Measurements from ENCODE around the gene BMPER. TPM values are rescaled to one million over a fixed set of nuclear protein-coding genes. Genes with fewer than 3 reads are reported as not detected.

Gene BMPER
- total and polyA plus RNA-seq, 2 donors from 2014 or later = 0.60 to 0.80 TPM

DNA sequence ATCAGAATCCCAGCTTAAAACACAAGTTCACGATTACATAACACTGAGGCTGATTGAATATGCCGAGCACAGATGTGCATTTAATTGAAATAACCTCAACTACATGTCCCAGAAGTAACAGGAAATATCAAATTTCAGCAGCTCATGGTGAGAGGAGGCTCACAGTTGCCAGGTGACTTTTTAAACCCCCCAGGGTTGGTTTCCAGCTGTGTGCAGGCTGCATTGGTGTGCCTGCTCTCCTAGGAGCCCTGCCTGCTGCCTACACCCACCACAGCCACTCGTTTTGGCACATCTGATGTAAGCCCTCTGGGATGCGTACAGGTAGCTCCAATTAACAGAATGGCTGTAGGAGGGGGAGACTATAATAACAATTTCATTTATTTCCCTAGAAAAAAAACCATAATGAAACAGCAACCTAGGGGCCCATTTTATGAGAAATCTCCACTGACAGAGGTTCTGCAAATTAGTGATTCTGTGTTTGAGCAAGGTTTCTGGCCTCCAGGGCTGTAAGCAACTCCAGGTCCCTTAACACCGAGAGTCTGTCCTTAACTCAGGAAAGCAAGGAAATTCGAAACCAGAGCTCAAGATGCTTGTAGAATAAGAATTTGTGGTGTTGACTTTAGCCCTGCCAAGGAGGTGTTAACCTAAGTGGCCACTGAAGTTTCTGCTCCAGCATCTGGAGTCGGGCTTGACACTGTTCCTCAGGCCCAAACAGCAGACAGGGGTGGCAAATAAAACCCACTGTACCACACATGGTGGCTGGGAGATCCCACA lies 161.9 kb downstream of the BMPER start:
- H3K9me3 ChIP-seq (ENCODE audit: control insufficient read depth in 2 of 3, insufficient read depth in 1 of 3, low read length in 3 of 3) = no peaks in the 10 kb centered on the region
- TF ChIP-seq, protein P1, sequence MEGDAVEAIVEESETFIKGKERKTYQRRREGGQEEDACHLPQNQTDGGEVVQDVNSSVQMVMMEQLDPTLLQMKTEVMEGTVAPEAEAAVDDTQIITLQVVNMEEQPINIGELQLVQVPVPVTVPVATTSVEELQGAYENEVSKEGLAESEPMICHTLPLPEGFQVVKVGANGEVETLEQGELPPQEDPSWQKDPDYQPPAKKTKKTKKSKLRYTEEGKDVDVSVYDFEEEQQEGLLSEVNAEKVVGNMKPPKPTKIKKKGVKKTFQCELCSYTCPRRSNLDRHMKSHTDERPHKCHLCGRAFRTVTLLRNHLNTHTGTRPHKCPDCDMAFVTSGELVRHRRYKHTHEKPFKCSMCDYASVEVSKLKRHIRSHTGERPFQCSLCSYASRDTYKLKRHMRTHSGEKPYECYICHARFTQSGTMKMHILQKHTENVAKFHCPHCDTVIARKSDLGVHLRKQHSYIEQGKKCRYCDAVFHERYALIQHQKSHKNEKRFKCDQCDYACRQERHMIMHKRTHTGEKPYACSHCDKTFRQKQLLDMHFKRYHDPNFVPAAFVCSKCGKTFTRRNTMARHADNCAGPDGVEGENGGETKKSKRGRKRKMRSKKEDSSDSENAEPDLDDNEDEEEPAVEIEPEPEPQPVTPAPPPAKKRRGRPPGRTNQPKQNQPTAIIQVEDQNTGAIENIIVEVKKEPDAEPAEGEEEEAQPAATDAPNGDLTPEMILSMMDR (IDR thresholded peaks at IDR 0.05; ENCODE audit: borderline replicate concordance, extremely low read depth, insufficient read depth) = no peak
- H3K4me1 ChIP-seq (ENCODE audit: control insufficient read depth in 2 of 3, insufficient read depth in 2 of 3, low read depth in 1 of 3, low read length in 3 of 3) = no peaks in the 10 kb centered on the region
- no peak overlapping the region for H3K4me3 ChIP-seq (ENCODE audit: low read length in 3 of 3)
- intact Hi-C loops (cut with DNase I) = no loop called here
- FAIRE-seq (no peak), DNase-seq (peak in 2 of 5 donors; percentile 20 to 43)
- H3K9ac ChIP-seq (ENCODE audit: low read length in 3 of 3) = no peak overlapping the region
- no peak overlapping the region for H3K27ac ChIP-seq (ENCODE audit: low read depth in 2 of 2, low read length in 2 of 2)
- H3K27me3 ChIP-seq (ENCODE audit: control insufficient read depth, insufficient read depth, low read length) = no peaks in the 10 kb centered on the region
- no peaks in the 10 kb centered on the region for H3K36me3 ChIP-seq (ENCODE audit: control insufficient read depth in 2 of 3, insufficient read depth in 3 of 3, low read length in 3 of 3)

DNA sequence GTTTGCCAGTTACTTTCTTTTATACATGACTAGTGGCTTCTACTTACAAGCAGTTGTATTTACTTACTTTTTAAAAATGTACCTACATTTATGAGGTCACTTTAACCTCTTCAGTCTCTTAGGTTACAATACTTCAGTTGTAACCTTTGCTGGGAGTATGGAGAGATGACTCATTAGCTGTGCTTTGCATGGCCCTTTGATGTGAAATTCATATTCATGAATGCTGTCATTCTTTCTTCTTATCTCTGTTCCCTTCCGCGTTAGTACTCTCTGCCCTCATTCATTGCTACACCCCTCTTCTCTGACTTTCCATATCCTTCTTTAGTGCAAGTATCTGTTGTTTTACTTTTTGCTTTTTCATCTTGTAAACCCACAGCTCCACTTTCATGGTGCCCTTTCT lies 164.3 kb downstream of the BMPER start:
- Histone ChIP-seq H3K9ac (ENCODE audit: low read length in 3 of 3) (no peak overlapping the region), H3K9me3 (ENCODE audit: control insufficient read depth in 2 of 3, insufficient read depth in 1 of 3, low read length in 3 of 3) (no peaks in the 10 kb centered on the region), H3K27me3 (ENCODE audit: control insufficient read depth, insufficient read depth, low read length) (no peaks in the 10 kb centered on the region), H3K4me3 (ENCODE audit: low read length in 3 of 3) (no peak overlapping the region), H3K27ac (ENCODE audit: low read depth in 2 of 2, low read length in 2 of 2) (no peak overlapping the region), H3K36me3 (ENCODE audit: control insufficient read depth in 2 of 3, insufficient read depth in 3 of 3, low read length in 3 of 3) (no peaks in the 10 kb centered on the region), H3K4me1 (ENCODE audit: control insufficient read depth in 2 of 3, insufficient read depth in 2 of 3, low read depth in 1 of 3, low read length in 3 of 3) (no peaks in the 10 kb centered on the region)
- FAIRE-seq (no peak), DNase-seq (no peak)
- intact Hi-C loops (cut with DNase I) = no loop called here
- TF ChIP-seq, protein P1 (IDR thresholded peaks at IDR 0.05; ENCODE audit: borderline replicate concordance, extremely low read depth, insufficient read depth) = no peak

DNA sequence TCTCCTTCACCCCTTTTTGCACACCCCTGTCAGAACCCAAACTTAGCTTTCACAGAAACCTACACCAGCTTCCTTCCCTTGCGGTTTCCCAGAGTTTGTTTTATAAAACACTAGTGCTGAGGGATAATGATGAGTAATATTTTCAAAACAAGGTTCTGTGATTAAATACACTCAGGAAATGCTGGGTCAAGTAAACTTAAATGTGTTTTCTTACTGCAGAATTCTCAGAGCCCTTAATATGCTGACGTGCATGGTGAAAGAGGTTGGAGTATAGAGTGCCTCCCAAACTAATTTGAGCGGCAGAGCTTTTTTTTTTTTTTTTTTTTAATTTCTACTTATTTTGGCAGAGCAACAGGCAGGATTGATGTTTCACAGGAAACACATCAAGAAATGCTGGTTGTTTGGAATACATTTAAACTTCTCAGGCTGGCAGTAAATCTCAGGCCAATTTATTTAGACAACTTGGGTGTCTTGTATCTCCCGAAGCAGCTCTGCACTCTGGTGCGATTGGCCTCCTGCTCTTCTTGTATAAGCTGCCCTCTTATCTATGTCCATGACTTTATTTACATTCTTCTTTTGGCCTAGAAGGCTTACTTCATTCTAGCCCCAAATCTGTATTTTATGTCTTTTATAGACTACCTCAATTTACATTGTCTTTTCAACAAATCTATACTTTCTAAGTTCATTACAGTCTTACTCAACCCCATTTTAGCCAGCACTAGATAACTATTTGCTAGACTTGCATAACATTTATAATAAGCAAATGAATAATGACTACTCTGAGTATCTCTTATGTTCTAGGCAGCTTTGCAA lies 165.4 kb downstream of the BMPER start:
- peak in 2 of 5 donors; percentile 56 to 70 for DNase-seq

More for the DNA sequence above, 165.4 kb downstream of the BMPER start:
- Histone ChIP-seq H3K4me1 (ENCODE audit: control insufficient read depth in 2 of 3, insufficient read depth in 2 of 3, low read depth in 1 of 3, low read length in 3 of 3) (no peaks in the 10 kb centered on the region), H3K9ac (ENCODE audit: low read length in 3 of 3) (no peak overlapping the region), H3K9me3 (ENCODE audit: control insufficient read depth in 2 of 3, insufficient read depth in 1 of 3, low read length in 3 of 3) (no peaks in the 10 kb centered on the region), H3K36me3 (ENCODE audit: control insufficient read depth in 2 of 3, insufficient read depth in 3 of 3, low read length in 3 of 3) (no peaks in the 10 kb centered on the region), H3K27me3 (ENCODE audit: control insufficient read depth, insufficient read depth, low read length) (no peaks in the 10 kb centered on the region), H3K4me3 (ENCODE audit: low read length in 3 of 3) (no peak overlapping the region), H3K27ac (ENCODE audit: low read depth in 2 of 2, low read length in 2 of 2) (no peak overlapping the region)
- TF ChIP-seq, protein P1 (IDR thresholded peaks at IDR 0.05; ENCODE audit: borderline replicate concordance, extremely low read depth, insufficient read depth) = no peak
- no peak for FAIRE-seq
- intact Hi-C loops (cut with DNase I) = no loop called here
